HG03159 (cell line): ENCODE data around the gene DEAF1.

Experiments used
- ATAC-seq: cut with Tn5 transposase; IDR thresholded peaks from one replicate; pipeline ENCODE4 v1.9.1; 2021; ENCODE audit warnings: mild to moderate bottlenecking, moderate library complexity; ENCODE audit not compliant: unreplicated experiment

The DEAF1 gene

DNA sequence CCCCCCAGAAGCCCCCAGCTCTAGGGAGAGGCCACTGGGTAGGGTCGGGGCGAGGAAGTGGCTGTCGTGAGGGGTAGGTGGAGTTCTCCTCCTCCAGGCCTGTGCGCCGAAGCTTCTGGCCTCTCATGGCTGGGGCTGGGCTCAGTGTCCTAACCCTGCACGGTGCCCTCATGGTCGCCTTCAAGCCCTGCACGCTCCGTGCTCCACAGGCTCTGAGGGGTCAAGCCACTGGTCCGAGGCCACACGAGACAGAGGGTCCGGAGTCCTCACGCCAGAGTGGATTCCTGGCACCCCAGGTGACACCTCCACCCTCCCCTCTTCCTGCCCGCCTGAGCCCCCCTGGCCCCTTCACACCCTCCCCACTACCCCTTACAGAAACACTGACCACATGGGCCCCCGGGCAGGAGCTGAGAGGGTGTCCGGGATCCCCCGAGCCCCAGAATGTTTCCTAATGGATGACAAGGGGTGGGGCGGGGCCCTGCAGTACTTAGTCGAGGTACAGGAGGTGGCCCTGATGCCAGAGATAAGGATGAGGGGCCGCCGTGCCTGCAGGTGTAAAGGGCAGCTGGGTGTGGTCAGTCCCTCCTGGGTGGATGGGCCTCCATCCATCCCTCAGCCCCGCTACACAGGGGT lies 69.3 kb downstream of the DEAF1 start:
- no peak for ATAC-seq

GRCh38 chr11:624705-625635 lies 70.1 kb downstream of the DEAF1 start, which contains the start of gene CDHR5:
Gene CDHR5, minus strand, starts transcription at chr11:624955. Its CDS starts 53 bp downstream, at chr11:624902.
- ATAC-seq = no peak

GRCh38 chr11:623999-624704 lies 70.9 kb downstream of the DEAF1 start:
- no peak for ATAC-seq

GRCh38 chr11:623349-623869 lies 71.6 kb downstream of the DEAF1 start:
- no peak for ATAC-seq

- ATAC-seq = no peak
These were observed 73.2 kb downstream of the DEAF1 start for GRCh38 chr11:621838-622237.

- ATAC-seq = no peak
These were observed 73.8 kb downstream of the DEAF1 start for GRCh38 chr11:620935-621814.

- no peak for ATAC-seq
These were observed 74.8 kb downstream of the DEAF1 start for GRCh38 chr11:620201-620600.

- ATAC-seq = no peak
These were observed 75.4 kb downstream of the DEAF1 start for GRCh38 chr11:619628-620050.

DNA sequence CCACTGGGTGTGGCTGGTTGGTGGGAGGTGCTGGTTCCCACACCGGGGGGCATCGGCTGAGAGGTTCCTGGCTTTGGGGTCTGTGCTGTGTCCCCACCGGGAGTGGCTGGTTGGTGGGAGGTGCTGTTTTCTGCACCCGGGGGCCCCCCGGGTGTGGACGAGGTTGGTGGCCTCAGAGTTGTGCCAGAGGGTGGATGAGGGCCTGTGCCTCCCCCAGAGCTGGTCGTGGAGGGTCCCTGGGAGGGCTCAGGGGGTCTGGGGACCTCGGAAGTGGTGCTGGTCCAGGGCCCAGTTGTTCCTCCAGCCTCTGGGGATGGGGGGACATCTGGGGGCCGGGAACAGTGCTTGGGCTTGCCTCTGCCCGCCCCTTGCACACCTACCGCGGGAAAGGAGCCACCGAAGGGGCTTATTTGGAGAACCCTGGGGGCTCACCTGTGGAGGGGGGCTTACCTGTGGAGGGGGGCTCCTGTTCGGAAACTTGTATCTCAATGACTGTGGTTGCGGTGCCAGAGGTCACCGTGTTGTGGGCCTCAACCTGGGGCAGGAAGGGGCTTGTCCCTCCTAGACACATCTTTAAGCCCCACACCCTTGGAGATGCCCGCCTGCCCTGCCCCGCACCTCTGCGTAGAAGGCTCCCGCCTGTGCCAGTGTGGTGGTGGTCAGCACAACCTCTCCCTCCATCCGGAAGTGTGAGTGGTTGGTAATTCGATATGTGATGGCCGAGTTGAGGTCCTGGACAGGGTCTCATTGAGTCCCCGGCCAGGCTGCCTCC lies 76.0 kb downstream of the DEAF1 start:
- no peak for ATAC-seq

- ATAC-seq = no peak
These were observed 76.9 kb downstream of the DEAF1 start for GRCh38 chr11:617912-618682.

DNA sequence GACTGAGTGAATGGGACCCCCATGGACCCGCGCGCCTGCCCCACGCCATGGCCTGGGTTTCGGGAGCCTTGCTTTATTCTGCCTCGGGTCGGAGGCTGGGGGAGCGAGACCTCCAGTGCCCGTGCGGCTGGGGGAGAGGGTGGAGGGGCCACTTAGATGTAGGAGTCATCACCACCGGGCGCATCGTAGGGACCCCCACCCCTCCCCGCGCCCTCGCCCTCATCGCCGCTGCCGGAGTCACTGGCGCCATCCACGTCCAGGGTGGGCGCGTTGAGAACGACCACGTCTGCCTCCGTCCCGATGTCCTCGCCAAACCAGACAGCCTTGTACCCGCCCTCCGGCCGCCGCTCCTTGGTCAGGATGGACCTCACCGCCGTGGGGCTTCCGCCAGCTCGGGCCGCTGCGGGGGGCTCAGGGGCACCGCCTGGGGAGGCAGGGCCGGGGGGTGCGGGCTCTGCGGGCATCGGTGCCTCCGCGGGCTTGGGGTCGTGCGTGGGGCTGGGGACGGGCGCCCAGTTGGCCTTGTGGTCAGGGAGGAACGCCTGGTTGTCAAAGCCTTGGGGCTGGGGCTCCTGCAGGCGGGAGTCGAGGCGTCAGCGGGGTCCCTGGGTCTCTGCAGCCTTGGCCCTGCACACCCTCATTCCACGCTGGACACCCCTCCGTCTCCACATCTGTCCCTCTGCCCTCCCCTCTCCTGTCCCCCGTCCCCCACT lies 77.7 kb downstream of the DEAF1 start:
- ATAC-seq = no peak

DNA sequence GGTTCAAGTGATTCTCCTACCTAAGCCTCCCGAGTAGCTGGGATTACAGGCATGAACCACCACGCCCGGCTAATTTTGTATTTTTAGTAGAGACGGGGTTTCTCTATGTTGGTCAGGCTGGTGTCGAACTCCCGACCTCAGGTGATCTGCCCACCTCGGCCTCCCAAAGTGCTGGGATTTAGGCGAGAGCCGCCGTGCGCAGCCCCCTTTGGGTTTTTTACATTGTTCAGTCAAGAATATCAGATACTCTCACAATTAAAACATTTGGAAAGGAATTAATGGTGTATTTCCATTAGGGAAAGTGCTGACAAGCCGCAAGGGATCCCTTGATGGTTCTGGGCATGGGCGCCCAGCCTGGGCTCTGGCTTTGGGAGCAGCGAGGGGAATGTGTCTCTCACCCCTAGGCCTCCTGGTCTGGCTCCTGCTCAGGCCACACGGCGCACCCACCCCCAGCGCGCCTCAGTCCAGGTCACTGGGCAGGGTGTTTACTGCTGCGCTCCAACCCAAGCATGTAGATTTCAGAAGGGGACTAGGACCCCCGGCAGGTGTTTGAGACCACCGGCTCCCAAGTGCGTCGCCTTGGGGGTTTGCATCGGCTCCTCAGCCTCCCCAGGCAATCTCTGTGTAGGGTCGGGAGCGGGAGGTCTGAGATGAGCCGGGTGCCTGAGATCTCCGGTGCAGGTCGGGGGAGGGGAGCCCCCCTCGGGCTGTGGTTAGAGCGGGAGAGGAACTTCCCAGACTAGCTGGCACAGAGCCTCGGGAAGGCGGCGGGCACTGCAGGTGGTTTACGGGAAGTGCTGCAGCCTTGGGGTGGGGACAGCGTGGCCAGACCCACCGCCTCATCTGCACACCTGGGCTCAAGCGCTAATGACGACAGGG lies 78.5 kb downstream of the DEAF1 start:
- no peak for ATAC-seq

DNA sequence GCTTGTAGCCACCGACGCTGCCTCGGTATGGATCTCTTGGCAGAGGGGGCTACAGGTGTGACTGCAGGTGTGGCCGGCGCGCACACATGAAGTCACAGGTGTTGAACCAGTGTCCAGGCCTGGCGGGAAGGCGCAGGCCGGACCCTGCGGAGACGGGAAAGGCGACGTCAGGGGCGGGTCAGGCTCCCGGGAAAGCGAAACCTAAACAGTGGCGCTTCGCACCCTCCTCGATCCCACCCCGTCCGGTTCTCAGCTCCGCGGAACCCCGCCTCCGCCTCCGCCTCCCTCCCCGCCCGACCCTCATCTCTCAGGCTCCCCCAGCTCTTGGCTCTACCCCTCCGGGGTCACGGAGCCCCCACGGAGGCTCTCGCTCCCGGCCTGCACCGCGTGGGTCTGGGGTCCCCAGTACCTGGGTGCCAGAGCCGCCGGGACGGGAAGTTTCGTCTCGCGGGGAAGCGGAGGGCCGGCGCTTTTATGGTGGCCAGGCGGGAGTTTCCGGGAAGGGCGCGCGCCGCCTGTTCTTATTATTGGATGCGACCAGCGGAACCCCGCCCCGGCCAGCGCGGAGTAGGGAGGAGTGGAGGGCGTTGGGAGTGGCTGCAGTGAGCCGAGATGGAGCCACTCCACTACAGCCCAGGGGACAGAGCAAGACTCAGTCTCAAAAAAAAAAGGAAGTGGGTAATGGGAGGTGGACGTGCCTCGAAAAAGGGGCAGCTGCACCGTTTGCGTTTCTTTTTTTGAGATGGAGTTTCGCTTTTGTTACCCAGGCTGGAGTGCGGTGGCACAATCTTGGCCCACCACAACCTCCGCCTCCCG lies 79.3 kb downstream of the DEAF1 start, which contains the start of gene IRF7:
Gene IRF7, minus strand, starts transcription at position 447 of the 816 bp plus-strand sequence. CDS start 586 bp downstream, outside the sequence.
- ATAC-seq = peak; percentile 80

- no peak for ATAC-seq
These were observed 80.2 kb downstream of the DEAF1 start for GRCh38 chr11:614623-615503.

DNA sequence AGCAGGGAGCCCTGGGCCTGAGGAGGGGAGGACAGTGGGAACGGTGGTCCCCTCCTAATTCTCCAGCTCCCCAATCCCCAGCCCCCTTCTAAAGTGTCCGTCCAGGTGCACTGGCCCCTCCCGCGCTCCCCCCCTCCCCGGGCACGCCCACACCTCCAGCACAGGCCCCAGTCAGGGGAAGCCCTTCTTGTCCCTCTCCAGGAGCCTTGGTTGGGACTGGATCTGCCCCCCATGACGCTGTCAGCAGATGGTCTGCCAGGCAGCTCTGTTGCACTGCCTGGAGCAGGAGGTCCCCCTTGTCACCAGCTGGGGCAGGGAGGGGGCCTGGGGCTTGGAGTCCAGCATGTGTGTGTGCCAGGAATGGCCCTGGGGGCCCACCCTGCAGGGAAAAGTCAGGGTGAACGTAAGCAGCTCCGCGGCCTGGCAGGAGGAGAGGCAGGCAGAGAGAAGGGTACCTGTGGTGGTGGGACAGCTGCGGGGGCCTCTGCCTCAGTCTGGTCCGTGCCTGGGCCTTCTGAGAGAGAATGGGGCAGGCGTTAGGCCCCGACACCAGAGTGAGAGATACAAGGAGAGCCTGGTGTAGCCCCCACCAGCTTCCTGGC lies 80.9 kb downstream of the DEAF1 start:
- ATAC-seq = no peak
